Caco-2 (cell line): ENCODE data around the gene FHIT. TPM values are rescaled to one million over a fixed set of nuclear protein-coding genes. Genes with fewer than 3 reads are reported as not detected.

Source experiments
- BruUV-seq: library from RNA; stranded (reverse); fragments of 400-500 nt; replicated peaks from 2 replicates; lab custom pipeline; 2021; lab: Mats Ljungman, UMichigan
- CTCF ChIA-PET: fragments of 300-600 bp; sonication (Branson Sonifier 250); formaldehyde crosslinking; loops from one replicate; lab custom pipeline; 2022; ENCODE audit warnings: antibody characterized with exemption; lab: Charles Lee
- POLR2A ChIA-PET: fragments of 300-600 bp; sonication (Branson Sonifier 250); formaldehyde crosslinking; loops from one replicate; lab custom pipeline; 2022; ENCODE audit warnings: antibody characterized with exemption; lab: Charles Lee
- DNase-seq, 2 experiments: peaks; one replicate each; pipeline versions ENCODE4 v3.0.0 to v3.0.0-alpha.2; 2020 to 2022
- H3K27me3 ChIP-seq: replicated peaks from 2 replicates; pipeline ENCODE4 v1.6.0; 2011; ENCODE audit warnings: low read length; ENCODE audit not compliant: control insufficient read depth, insufficient read depth
- H3K36me3 ChIP-seq: 2 replicates; pipeline ENCODE4 v1.5.1; 2011; ENCODE audit warnings: low read length; ENCODE audit not compliant: control insufficient read depth, insufficient read depth
- H3K4me1 ChIP-seq: fragments of 250-450 bp; sonication (Bioruptor Pico); 2 replicates; pipeline ENCODE4 v1.5.1; 2020; ENCODE audit warnings: mild to moderate bottlenecking
- H3K4me3 ChIP-seq: 2 replicates; pipeline ENCODE4 v1.5.1; 2011; ENCODE audit warnings: low read depth, mild to moderate bottlenecking, control low read depth, low read length
- H3K9me3 ChIP-seq: fragments of 250-450 bp; sonication (Bioruptor Pico); 2 replicates; pipeline ENCODE4 v1.5.1; 2020; ENCODE audit warnings: mild to moderate bottlenecking, moderate library complexity
- H3K27ac Mint-ChIP-seq: one replicate; pipeline ENCODE4 v1.8.0; 2022; ENCODE audit warnings: mixed read lengths; ENCODE audit not compliant: unreplicated experiment
- H3K27me3 Mint-ChIP-seq: one replicate; pipeline ENCODE4 v1.8.0; 2022; ENCODE audit warnings: mixed read lengths; ENCODE audit not compliant: insufficient read depth, unreplicated experiment
- H3K36me3 Mint-ChIP-seq: one replicate; pipeline ENCODE4 v1.8.0; 2022; ENCODE audit warnings: mild to moderate bottlenecking, mixed read lengths; ENCODE audit not compliant: insufficient read depth, unreplicated experiment
- H3K4me1 Mint-ChIP-seq: one replicate; pipeline ENCODE4 v1.8.0; 2022; ENCODE audit warnings: low read depth, mixed read lengths; ENCODE audit not compliant: unreplicated experiment
- H3K4me3 Mint-ChIP-seq: one replicate; pipeline ENCODE4 v1.8.0; 2022; ENCODE audit warnings: mild to moderate bottlenecking, moderate library complexity, mixed read lengths; ENCODE audit not compliant: unreplicated experiment
- H3K9me3 Mint-ChIP-seq: one replicate; pipeline ENCODE4 v1.8.0; 2022; ENCODE audit warnings: mixed read lengths; ENCODE audit not compliant: unreplicated experiment
- intact Hi-C: fragments of 100-400 bp; cut with micrococcal nuclease; formaldehyde crosslinking; loops from one replicate; pipeline ENCODE4 v1.10.0; 2022; ENCODE audit not compliant: unreplicated experiment
- total RNA-seq: library from RNA; stranded (reverse); gene quantifications from 2 replicates; pipeline ENCODE4 v1.2.3, GENCODE V29; 2022
- TF ChIP-seq, protein P1 (sequence below), 2 experiments: fragments of 200-600 bp in 1 of 2; IDR thresholded peaks; 1 replicate in 1 of 2; 2 replicates in 1 of 2; pipeline versions ENCODE4 v1.5.1 to v1.8.0; 2011 to 2022; ENCODE audit warnings: antibody characterized with exemption in 1 of 2, control low read depth in 1 of 2, inconsistent platforms in 1 of 2, low read depth in 1 of 2, low read length in 1 of 2, mild to moderate bottlenecking in 1 of 2, moderate library complexity in 1 of 2; ENCODE audit not compliant: insufficient read depth in 1 of 2, severe bottlenecking in 1 of 2, unreplicated experiment in 1 of 2

FHIT gene
- total RNA-seq, 1 experiment from 2014 or later: 8.3 TPM

DNA sequence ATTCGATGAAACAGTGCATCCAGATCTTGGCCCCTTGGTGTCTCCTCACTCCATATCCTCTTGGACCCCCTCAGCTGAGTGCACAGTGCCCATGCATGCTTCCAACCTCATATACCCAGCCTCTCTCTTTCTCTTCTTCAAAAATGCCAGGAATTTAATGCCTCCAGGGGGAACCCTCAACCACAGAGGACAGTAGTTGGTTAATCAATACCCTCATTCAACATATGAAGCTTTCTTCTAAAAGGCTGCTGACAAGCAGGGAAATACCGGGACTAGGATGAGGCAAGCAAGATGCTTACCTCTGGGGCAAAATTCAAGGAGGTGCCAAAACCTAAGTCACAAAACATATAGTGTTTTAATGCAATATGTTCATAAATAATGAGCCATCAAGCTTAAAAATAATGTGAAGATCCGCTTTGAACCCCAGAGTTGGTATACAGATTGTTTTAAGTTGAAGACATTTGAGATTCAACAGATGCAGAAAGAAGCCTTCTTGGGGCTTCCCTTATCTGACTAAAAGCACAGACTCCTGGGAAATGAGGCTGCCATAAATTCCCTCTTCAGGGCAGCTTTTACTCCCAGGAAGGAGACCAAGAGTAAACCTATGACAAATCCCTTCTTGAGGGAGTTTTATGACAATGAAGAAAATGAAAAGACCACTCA is 48.2 kb upstream of the FHIT start:
- CTCF ChIA-PET: no interaction called here
- no peaks in the 10 kb centered on the region for H3K36me3 Mint-ChIP-seq

DNA sequence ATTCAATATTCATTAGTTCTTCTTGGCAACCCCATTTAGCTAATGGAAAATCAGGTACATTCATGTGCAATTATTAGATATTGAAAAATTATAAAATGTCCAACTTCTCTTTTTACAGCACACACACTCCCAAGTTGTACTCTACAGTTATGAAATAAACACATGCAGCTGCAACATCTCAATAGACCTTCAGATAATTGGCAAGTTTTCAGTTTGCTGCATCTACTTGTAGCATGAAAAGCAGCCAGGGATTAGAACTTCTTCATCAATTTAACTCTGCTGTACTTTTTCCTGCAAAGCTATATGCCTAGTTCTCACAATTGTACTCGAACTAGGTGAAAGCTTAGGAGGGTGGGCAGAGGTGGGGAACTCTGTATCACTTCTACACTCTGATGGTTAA is 46.6 kb upstream of the FHIT start:
- H3K4me1 Mint-ChIP-seq: no peaks in the 10 kb centered on the region

More for the DNA sequence above, 48.2 kb upstream of the FHIT start:
- intact Hi-C loops: loop anchor here (10.0 kb wide), 1 partner anchor 545 kb away; no protein-coding TSS in a partner anchor
- no TSS peak for BruUV-seq
- H3K4me3 ChIP-seq: no peak overlapping the region
- Mint-ChIP-seq H3K4me3 (no peak overlapping the region), H3K27me3 (peaks cover 4% of the 10 kb centered on the region), H3K9me3 (no peaks in the 10 kb centered on the region), H3K4me1 (no peaks in the 10 kb centered on the region), H3K27ac (no peak overlapping the region)
- H3K27me3 ChIP-seq: no peaks in the 10 kb centered on the region; the same call in 1 of the 2 replicates
- POLR2A ChIA-PET: no interaction called here
- no peaks in the 10 kb centered on the region for H3K9me3 ChIP-seq
- no peaks in the 10 kb centered on the region for H3K36me3 ChIP-seq
- DNase-seq: peak in 1 of 2 experiments; percentile 15
- TF ChIP-seq, protein P1, sequence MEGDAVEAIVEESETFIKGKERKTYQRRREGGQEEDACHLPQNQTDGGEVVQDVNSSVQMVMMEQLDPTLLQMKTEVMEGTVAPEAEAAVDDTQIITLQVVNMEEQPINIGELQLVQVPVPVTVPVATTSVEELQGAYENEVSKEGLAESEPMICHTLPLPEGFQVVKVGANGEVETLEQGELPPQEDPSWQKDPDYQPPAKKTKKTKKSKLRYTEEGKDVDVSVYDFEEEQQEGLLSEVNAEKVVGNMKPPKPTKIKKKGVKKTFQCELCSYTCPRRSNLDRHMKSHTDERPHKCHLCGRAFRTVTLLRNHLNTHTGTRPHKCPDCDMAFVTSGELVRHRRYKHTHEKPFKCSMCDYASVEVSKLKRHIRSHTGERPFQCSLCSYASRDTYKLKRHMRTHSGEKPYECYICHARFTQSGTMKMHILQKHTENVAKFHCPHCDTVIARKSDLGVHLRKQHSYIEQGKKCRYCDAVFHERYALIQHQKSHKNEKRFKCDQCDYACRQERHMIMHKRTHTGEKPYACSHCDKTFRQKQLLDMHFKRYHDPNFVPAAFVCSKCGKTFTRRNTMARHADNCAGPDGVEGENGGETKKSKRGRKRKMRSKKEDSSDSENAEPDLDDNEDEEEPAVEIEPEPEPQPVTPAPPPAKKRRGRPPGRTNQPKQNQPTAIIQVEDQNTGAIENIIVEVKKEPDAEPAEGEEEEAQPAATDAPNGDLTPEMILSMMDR (IDR thresholded peaks at IDR 0.05; ENCODE audit: insufficient read depth in 1 of 2, low read depth in 1 of 2, low read length in 1 of 2, severe bottlenecking in 1 of 2, unreplicated experiment in 1 of 2): peak in 1 of 2 experiments; percentile 3
- H3K4me1 ChIP-seq: no peaks in the 10 kb centered on the region

DNA sequence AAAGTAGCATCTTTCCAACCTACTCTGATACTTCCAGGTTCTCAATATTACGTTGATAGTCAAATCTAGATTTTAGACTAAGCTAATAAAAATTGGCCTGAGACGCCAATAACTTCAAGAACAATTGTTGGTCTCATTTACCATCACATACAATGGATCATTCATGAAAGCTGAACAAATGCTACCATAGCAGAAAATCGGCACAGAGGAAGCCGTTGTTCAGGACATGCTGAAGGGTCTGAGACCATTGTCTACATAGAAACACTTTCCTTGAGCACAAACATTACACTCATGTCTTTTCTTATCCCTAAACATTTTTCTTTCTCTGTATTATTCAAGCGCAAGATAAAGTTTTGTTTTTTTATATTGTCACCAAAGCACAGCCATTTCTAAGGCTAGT is 37.2 kb upstream of the FHIT start:
- Histone ChIP-seq H3K4me1 (no peaks in the 10 kb centered on the region), H3K27me3 (no peaks in the 10 kb centered on the region), H3K4me3 (no peak overlapping the region), H3K36me3 (no peaks in the 10 kb centered on the region), H3K9me3 (no peaks in the 10 kb centered on the region)
- no TSS peak for BruUV-seq
- TF ChIP-seq, protein P1 (IDR thresholded peaks at IDR 0.05; ENCODE audit: insufficient read depth in 1 of 2, low read depth in 1 of 2, low read length in 1 of 2, severe bottlenecking in 1 of 2, unreplicated experiment in 1 of 2): no peak
- Mint-ChIP-seq H3K36me3 (no peaks in the 10 kb centered on the region), H3K4me1 (no peaks in the 10 kb centered on the region), H3K27ac (no peak overlapping the region), H3K9me3 (no peaks in the 10 kb centered on the region), H3K4me3 (no peak overlapping the region), H3K27me3 (peaks cover 8% of the 10 kb centered on the region)
- intact Hi-C loops: no loop called here
- POLR2A ChIA-PET: no interaction called here
- CTCF ChIA-PET: no interaction called here
- no peak for DNase-seq

More for the DNA sequence above, 46.6 kb upstream of the FHIT start:
- H3K27me3 ChIP-seq: no peaks in the 10 kb centered on the region; the same call in 1 of the 2 replicates
- no peak overlapping the region for H3K4me3 ChIP-seq
- ChIA-PET POLR2A (no interaction called here), CTCF (no interaction called here)
- TF ChIP-seq, protein P1 (IDR thresholded peaks at IDR 0.05; ENCODE audit: insufficient read depth in 1 of 2, low read depth in 1 of 2, low read length in 1 of 2, severe bottlenecking in 1 of 2, unreplicated experiment in 1 of 2): no peak
- H3K36me3 ChIP-seq: no peaks in the 10 kb centered on the region
- no peak for DNase-seq
- H3K27me3 Mint-ChIP-seq: peaks cover 6% of the 10 kb centered on the region
- no peaks in the 10 kb centered on the region for H3K36me3 Mint-ChIP-seq
- no peak overlapping the region for H3K4me3 Mint-ChIP-seq
- H3K9me3 ChIP-seq: no peaks in the 10 kb centered on the region
- no peak overlapping the region for H3K27ac Mint-ChIP-seq
- BruUV-seq: no TSS peak
- H3K4me1 ChIP-seq: no peaks in the 10 kb centered on the region
- no peaks in the 10 kb centered on the region for H3K9me3 Mint-ChIP-seq
- intact Hi-C loops: loop anchor here (10.0 kb wide), 1 partner anchor 543 kb away; no protein-coding TSS in a partner anchor
